Measurements from ENCODE around the gene ADGRD2.

GRCh38 chr9:124471761-124472160, 21.5 kb downstream of the ADGRD2 start:
- no peak for TF ChIP-seq CTCF (IDR thresholded peaks at IDR 0.05)
- TF ChIP-seq POLR2A (IDR thresholded peaks at IDR 0.05), result no peak
- TF ChIP-seq EP300 (IDR thresholded peaks at IDR 0.05), result no peak

Data from tibial nerve (tissue), 4 donors.